ENCODE measurements around the gene KLHL8.

Gene KLHL8

GRCh38 chr4:87220094-87220822, at the start of gene KLHL8:
Gene KLHL8 (minus strand): TSS chr4:87220618. CDS start chr4:87195539, 25,079 bp downstream.
- DNase-seq (ENCODE audit: low read depth, low spot score): peak; percentile 32

DNA sequence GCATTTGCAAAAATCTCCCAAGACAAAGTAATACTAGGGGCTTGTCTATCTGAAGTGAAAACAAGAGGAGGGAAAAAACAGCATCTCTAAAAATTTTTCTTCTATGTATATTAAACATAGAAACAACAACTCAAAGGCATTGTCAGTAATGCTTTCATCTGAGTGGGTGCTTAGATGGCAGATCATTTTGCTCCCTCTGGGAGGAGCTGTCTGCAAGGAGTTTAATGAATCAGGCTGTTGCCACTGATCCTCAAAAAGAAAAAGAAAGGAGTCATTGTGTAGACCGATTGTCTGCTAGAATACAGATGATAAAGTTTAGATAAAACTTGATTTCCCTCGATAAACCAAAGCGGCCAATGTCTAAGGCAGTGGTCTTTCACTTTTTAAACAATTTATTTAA, 49.7 kb upstream of the KLHL8 start:
- no peak for DNase-seq (ENCODE audit: low read depth, low spot score)

GRCh38 chr4:87268411-87268810, 48.0 kb upstream of the KLHL8 start:
- DNase-seq (ENCODE audit: low read depth, low spot score): no peak

DNA sequence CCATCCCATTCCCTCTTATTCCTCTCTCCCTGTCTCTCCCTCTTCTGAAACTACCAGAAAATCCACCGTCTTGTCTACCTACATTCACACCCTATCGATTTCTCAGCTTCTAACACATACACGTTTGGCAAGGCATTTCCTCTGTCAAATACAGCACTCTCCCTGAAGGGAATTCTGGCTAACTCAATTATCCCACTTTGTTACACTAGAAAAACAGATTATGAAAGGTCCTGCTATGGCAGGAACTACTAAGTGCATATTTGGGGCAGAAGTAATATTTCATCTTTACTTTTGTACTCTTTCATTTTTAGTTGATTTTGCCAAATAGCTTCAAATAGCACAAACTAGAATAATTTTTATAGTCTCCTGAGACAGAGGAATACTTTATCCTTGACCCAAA, 46.6 kb upstream of the KLHL8 start:
- DNase-seq (ENCODE audit: low read depth, low spot score): no peak

DNA sequence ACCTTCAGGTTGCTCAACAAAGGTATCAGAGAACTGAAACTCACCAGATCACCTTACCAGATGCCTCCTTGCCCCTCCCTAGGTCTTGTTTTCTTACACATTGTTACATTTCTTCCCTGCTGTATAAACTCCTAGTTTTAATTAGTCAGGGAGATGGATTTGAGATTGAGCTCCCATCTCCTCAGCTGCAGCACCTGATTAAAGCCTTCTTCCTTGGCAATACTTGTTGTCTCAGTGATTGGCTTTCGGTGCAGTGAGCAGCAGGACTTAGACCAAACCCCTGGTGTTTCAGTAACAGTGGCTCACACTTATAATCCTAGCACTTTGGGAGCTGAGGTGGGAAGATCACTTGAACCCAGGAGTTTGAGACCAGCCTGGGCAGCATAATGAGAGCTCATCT, 42.5 kb upstream of the KLHL8 start:
- DNase-seq (ENCODE audit: low read depth, low spot score): no peak

DNA sequence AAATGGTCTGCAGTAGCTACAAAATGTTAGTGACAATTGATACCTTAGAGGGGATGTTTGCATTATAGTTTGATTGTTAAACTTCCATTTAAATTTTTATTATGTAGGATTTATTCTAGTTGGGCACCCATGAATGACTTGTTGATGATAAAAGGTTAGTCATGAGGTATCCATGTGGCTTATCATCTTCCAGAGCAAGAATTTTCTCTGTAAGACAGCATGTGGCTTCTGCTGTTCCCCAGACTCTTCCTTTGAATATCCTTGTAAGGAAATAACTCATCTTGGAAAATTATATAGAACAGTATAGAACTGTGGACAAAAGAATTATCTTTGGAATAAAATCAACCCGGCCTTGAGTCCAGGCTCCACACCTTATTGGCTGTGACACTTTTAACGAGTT, 40.1 kb upstream of the KLHL8 start:
- DNase-seq (ENCODE audit: low read depth, low spot score): no peak

DNA sequence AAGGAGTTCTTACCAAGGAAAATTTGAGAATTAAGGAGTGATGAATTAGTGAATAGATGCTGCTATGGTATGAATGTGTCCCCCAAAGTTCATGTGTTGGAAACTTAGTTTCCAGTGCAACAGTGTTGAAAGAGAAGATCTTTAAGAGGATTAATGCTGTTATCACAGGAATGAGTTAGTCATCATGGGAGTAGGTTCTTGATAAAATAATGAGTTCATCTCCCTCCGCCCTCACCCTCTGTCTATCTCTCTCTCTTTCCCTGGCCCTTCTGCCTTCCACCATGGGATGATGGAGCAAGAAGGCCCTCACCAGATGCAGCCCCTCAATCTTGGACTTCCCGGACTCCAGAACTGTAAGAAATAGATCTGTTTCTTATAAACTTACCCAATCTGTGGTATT, 38.3 kb upstream of the KLHL8 start:
- no peak for DNase-seq (ENCODE audit: low read depth, low spot score)

DNA sequence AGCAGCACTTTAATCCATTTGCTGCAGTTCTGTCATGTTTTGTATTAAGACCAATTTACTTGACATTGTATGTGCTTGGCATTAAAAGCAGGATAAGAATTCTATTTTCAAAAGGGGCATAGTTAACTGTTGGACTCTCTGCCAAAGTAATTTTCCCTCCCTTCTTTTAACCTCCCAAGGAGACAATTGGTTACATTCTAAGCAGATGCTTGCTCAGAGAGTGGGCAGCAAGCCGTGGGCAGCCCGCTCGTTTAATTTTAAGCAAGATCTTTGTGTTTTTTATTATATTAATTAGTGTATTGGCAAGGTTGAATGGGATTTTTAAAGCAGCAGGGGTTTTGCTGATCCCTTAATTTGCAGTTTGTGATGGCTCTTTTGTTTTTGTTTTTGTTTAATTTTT, 37.1 kb upstream of the KLHL8 start:
- no peak for DNase-seq (ENCODE audit: low read depth, low spot score)

GRCh38 chr4:87255755-87256154, 35.3 kb upstream of the KLHL8 start:
- no peak for DNase-seq (ENCODE audit: low read depth, low spot score)

GRCh38 chr4:87251106-87251505, 30.7 kb upstream of the KLHL8 start:
- no peak for DNase-seq (ENCODE audit: low read depth, low spot score)

GRCh38 chr4:87250294-87250693, 29.9 kb upstream of the KLHL8 start:
- no peak for DNase-seq (ENCODE audit: low read depth, low spot score)

DNA sequence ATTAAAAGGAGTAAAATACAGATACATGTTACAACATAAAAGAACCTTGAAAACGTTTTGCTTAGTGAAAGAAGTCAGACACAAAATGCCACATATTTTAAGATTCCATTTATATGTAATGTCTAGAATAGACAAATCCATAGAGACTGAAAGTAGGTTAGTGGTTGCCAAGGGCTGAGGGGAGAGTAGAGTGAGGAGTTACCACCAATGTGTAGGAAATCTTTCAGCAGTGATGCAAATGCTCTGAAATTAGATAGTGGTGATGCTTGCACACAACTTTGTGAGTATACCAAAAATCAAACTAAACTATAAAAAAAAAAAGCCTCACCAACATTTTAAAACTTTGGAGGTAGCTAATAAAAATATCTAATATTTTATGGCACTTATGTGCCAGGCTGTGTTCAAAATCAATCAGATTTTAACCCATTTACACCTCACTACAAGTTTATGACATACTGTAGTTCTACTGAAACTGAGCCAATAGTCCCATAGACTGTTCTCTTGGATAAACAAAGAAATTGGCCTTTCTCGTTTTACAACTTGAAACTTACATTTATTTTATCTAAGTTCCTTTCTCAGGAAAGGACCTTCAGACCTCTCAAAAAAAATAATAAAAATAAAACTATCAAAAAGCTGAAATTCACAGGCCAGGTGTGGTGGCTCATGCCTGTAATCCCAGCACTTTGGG, 29.1 kb upstream of the KLHL8 start:
- no peak for DNase-seq (ENCODE audit: low read depth, low spot score)

GRCh38 chr4:87243426-87244053, 23.1 kb upstream of the KLHL8 start:
- no peak for DNase-seq (ENCODE audit: low read depth, low spot score)

GRCh38 chr4:87241336-87241735, 20.9 kb upstream of the KLHL8 start:
- DNase-seq (ENCODE audit: low read depth, low spot score): no peak

DNA sequence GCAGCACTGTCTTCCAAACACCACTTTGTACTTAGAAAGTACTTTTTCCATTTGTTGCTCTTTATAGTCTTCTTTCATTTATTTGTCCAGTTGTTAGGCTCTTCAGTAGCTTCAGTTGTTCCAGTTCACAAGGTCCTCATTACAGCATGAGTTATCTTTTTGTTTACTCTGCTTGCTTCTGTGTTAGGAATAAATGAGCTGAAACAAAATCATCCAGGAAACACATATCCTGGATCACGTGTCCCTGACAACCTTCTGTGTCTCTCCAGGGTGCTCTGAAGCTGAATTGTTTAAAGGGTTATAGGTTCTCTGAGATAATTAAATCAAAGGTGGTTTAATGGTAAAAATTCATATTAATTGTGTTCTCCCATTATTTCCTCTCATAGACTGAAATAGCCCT, 19.9 kb upstream of the KLHL8 start:
- no peak for DNase-seq (ENCODE audit: low read depth, low spot score)

GRCh38 chr4:87239821-87240220, 19.4 kb upstream of the KLHL8 start:
- no peak for DNase-seq (ENCODE audit: low read depth, low spot score)

- DNase-seq (ENCODE audit: low read depth, low spot score): no peak
Observed at GRCh38 chr4:87239194-87239593, 18.8 kb upstream of the KLHL8 start.

GRCh38 chr4:87236861-87237260, 16.4 kb upstream of the KLHL8 start:
- DNase-seq (ENCODE audit: low read depth, low spot score): no peak

GRCh38 chr4:87235020-87235671, 14.7 kb upstream of the KLHL8 start:
- no peak for DNase-seq (ENCODE audit: low read depth, low spot score)

- DNase-seq (ENCODE audit: low read depth, low spot score): no peak
Observed at GRCh38 chr4:87232216-87232615, 11.8 kb upstream of the KLHL8 start.

- no peak for DNase-seq (ENCODE audit: low read depth, low spot score)
Observed at GRCh38 chr4:87230806-87231205, 10.4 kb upstream of the KLHL8 start.

DNA sequence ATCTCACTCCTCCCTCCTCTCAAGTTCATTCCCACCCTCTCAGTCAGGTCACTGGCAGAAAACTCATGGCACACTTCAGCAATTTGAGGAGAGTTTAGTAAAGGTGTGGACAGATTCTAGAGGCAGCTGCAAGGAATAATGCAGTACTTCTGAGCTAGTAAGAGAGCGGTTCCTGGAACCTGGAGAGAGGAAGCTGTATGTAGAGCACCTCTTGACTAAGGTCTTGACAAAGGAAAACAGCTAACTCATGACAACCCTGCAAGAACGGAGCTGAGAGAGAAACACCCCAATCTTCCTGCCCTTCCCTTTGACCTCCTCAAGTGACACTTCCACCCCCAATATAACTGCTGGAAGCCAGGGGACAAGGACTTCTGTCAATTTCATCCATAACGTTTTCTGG, 9.6 kb upstream of the KLHL8 start:
- DNase-seq (ENCODE audit: low read depth, low spot score): no peak
